Kidney epithelial cell (primary cell): ENCODE results near the gene TTLL1. TPM values are rescaled to one million over a fixed set of nuclear protein-coding genes. Genes with fewer than 3 reads are reported as not detected.

ENCODE experiments used
- DNase-seq: peaks from one replicate; pipeline ENCODE4 v3.0.0-alpha.2; 2010; ENCODE audit warnings: low read depth
- H3K27me3 ChIP-seq: 2 replicates; pipeline ENCODE4 v1.6.0; 2011; ENCODE audit warnings: low read length; ENCODE audit not compliant: control insufficient read depth, insufficient read depth
- H3K36me3 ChIP-seq: 2 replicates; pipeline ENCODE4 v1.5.1; 2011; ENCODE audit warnings: low read length; ENCODE audit not compliant: control insufficient read depth, insufficient read depth
- H3K4me3 ChIP-seq: 2 replicates; pipeline ENCODE4 v1.5.1; 2011; ENCODE audit warnings: low read depth, mild to moderate bottlenecking, control low read depth, low read length
- total RNA-seq: library from RNA; depleted of rRNA; stranded (reverse); fragments of >200 nt; gene quantifications from 2 replicates; pipeline ENCODE4 v1.2.3, GENCODE V29; 2015
- TF ChIP-seq, protein P1 (sequence below): IDR thresholded peaks from 2 replicates; pipeline ENCODE4 v1.5.1; 2011; ENCODE audit warnings: mild to moderate bottlenecking, moderate library complexity, low read length, control low read depth, inconsistent platforms; ENCODE audit not compliant: insufficient read depth, poor library complexity, severe bottlenecking

The TTLL1 gene
- total RNA-seq, 1 donor from 2014 or later: 14.8 TPM

DNA sequence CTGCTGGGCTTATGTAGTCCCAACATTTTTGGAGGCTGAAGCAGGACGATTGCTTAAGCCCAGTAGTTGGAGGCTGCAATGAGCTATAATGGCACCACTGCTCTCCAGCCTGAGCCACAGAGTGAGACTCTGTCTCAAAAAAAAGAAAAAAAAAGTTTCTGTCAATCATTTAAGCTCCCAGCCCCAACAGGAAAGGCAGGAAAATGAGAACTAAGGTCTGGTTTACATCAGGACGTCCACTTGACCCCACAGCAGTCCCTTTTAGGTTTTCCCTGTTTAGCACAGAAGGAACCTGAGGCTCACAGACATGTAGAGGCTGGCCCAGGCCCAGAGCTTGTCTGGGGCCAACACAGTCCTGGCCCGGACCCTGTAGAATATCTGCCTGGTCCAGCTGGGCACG lies 9.2 kb upstream of the TTLL1 start:
- DNase-seq: no peak
- Histone ChIP-seq H3K4me3 (no peak overlapping the region), H3K27me3 (no peaks in the 10 kb centered on the region), H3K36me3 (no peaks in the 10 kb centered on the region)
- TF ChIP-seq, protein P1, sequence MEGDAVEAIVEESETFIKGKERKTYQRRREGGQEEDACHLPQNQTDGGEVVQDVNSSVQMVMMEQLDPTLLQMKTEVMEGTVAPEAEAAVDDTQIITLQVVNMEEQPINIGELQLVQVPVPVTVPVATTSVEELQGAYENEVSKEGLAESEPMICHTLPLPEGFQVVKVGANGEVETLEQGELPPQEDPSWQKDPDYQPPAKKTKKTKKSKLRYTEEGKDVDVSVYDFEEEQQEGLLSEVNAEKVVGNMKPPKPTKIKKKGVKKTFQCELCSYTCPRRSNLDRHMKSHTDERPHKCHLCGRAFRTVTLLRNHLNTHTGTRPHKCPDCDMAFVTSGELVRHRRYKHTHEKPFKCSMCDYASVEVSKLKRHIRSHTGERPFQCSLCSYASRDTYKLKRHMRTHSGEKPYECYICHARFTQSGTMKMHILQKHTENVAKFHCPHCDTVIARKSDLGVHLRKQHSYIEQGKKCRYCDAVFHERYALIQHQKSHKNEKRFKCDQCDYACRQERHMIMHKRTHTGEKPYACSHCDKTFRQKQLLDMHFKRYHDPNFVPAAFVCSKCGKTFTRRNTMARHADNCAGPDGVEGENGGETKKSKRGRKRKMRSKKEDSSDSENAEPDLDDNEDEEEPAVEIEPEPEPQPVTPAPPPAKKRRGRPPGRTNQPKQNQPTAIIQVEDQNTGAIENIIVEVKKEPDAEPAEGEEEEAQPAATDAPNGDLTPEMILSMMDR: no peak

DNA sequence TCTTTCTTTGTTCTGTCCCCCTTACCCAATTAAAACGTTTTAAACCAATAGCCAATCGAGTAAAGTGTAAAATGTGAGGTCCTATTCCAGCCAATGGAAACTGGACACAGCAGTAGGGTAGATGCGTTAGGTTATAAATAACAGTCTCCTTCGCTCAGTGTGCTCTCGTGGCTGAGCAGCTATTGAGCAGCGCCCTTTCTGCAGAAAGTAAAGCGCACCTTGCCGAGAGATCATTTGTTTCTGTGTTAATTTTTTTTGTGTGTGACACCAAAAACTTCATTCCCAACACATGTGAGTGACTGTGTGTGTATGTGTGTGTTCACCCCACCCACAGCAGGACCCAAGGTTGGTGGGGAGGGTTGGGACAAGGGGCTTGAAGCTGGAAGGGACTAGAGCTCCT lies 7.2 kb upstream of the TTLL1 start:
- no peak for DNase-seq
- Histone ChIP-seq H3K4me3 (no peak overlapping the region), H3K36me3 (no peaks in the 10 kb centered on the region), H3K27me3 (no peaks in the 10 kb centered on the region)
- TF ChIP-seq, protein P1: no peak

DNA sequence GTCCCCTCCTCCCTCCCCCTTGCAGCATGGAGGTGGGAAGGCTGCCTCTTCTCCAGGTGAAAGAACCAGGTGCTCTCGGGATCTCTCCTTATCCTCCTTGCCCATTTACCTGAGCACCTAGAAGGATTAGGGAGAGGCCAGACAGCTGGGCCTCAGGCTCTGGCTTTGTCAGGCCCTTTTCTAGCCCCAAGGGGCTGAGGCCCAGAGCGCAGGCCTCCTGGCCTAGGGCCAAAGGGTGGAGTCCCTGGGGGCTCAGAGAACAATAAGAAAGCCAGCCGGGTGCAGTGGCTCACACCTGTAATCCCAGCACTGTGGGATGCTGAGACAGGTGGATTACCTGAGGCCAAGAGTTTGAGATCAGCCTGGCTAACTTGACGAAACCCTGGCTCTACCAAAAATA lies 5.4 kb upstream of the TTLL1 start:
- no peak for DNase-seq
- Histone ChIP-seq H3K36me3 (no peaks in the 10 kb centered on the region), H3K27me3 (no peaks in the 10 kb centered on the region), H3K4me3 (no peak overlapping the region)
- TF ChIP-seq, protein P1: no peak

DNA sequence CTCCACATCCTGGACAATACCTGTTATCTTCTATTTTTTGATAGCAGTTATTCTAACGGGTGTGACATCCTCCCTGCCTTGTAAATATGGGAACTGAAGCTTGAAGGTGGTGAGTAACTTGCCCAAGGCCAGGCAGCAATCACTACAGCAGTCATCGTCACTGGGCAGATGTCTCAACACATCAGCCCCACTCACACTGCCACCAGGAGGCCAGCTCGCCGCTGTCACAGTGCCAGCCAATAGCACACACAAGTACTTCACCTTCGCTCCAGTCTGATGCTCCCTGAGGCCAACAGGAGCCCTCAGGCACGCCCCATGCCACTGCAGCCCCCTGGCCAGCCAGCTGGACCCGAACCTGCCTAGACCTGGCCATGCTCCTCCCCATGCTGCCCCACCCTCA lies 4.9 kb upstream of the TTLL1 start:
- DNase-seq: no peak
- H3K36me3 ChIP-seq: no peaks in the 10 kb centered on the region

DNA sequence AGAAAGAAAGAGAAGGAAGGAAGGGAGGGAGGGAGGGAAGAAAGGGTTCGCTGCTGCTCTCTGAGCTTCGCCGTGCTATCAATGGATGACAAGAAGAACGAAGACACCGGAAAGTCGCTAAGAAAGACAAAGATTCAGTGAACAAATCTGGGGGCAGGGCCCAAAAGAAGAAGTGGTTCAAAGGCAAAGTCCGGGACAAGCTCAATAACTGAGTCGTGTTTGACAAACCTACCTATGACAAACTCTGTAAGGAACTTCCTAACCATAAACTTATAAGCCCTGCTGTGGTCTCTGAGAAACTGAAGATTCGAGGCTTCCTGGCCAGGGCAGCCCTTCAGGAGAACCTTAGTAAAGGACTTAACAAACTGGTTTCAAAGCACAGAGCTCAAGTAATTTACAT lies 2.9 kb upstream of the TTLL1 start:
- Histone ChIP-seq H3K4me3 (no peak overlapping the region), H3K27me3 (no peaks in the 10 kb centered on the region), H3K36me3 (no peaks in the 10 kb centered on the region)
- DNase-seq: no peak
- TF ChIP-seq, protein P1: no peak

More for the DNA sequence above, 4.9 kb upstream of the TTLL1 start:
- TF ChIP-seq, protein P1: no peak
- no peaks in the 10 kb centered on the region for H3K27me3 ChIP-seq
- H3K4me3 ChIP-seq: no peak overlapping the region

DNA sequence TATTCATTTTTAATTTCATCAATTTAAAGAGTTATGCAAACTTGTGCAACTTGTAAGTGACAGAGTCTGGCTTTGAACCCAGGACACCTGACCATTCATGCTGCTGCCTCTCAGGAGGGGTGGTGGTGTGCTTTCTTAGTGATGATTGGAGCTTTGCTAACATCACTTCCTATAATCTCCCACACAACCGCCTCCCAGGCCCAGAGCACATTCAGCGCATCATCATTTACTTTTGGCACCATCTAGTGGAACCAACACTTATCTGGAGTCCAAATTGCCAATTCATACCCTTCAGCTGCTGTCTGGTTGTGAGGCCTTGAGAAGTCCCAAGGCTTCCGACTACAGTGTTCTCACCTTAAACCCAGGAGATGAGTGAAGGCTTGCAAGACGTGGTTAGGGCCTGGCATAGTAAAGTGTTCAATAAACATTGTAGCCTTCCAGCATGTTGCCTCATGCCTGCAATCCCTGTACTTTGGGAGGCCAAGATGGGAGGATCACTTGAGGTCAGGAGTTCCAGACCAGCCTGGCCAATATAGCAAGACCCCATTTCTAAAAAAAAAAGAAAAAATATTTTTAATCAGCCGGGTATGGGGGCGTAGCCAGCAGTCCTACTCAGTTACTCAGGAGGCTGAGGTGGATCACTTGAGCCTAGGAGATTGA lies 1.1 kb upstream of the TTLL1 start:
- DNase-seq: no peak

More for the DNA sequence above, 1.1 kb upstream of the TTLL1 start:
- Histone ChIP-seq H3K27me3 (no peaks in the 10 kb centered on the region), H3K4me3 (no peak overlapping the region), H3K36me3 (no peaks in the 10 kb centered on the region)
- TF ChIP-seq, protein P1: peak; percentile 42
